SW 1271 (cell line): ENCODE measurements around the gene PLAAT2.
A peak's percentile ranks its signal among the peaks of the same experiment; 100 is the strongest.
"Not testable (repeated sequence)": the region's sequence is repeated elsewhere in the genome, so short reads cannot be mapped to it uniquely, and the experiment has no call there.

Source experiments
- DNase-seq, 2 experiments: peaks; one replicate each; lab custom pipeline; 2025; lab: John Stamatoyannopoulos, UW

The PLAAT2 gene

DNA sequence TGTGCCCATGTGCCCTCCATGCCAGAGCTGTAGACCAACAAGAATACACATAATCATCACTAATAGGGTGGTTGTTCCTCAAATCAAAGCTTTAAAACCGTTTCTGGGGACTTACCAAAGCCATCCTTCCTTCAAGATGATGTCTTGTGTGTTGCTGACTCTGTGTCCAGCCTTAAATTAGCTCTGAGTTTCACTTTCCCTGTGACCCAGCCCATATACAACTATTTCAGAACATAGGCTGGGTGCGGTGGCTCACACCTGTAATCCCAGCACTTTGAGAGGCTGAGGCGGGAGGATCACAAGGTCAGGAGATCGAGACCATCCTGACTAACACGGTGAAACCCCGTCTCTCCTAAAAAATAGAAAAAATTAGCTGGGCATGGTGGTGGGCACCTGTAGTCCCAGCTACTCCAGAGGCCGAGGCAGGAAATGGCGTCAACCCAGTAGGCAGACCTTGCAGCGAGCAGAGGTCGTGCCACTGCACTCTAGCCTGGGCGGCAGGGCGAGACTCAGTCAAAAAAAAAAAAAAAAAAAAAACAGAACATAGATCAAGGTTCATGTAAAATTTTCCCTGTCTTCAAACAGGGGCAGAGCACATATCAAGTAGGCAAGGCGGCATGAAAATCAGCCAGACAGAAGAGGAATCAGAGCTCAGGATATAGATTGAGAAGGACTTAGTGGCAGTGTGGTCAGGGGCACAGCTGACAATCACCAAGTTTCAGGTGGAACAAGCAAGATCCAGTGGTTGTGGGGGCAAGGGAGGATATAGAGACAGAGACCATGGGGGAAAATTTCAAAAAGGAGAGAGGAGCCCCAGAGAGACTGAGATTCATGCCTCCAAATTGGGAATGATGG is at the start of gene PLAAT2:
PLAAT2 (minus strand) TSS at position 179 of the 855 bp plus-strand sequence; CDS start at position 124, 55 bp downstream.
- no peak for DNase-seq

DNA sequence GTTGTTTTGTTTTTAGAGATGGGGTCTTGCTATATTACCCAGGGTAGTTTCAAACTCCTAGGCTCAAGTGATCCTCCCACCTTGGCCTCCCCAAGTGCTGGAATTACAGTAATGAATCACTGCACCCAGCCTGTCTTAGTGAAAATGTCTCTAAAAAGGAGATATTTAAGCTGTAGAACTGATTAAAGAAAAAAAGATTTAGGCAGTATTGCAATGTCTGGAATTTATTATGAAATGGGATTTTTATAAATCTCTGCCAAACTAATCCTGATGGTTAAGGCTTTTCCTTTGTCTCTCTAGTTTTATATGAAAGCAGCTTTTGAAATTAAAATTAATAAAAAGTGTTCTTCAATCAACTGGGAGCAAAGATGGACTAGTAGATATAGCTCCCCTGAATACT is 49.0 kb upstream of the PLAAT2 start:
- no peak for DNase-seq

DNA sequence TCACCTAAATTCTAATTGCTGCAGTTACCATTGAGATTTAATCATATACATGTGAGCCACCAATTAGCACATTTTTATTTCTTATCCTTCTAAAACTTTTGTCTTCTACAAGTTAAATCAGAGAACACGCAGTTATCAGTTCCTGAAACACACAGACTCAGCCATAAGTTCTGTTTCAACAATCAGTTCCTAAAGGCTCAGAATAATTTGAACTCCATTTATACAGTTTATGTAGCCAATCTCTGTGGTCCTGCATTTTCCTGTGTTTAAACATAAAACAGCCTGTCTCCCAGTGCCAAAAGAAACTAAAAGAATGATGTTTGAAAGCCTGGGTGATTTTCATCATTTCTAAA is 48.2 kb upstream of the PLAAT2 start:
- no peak for DNase-seq

DNA sequence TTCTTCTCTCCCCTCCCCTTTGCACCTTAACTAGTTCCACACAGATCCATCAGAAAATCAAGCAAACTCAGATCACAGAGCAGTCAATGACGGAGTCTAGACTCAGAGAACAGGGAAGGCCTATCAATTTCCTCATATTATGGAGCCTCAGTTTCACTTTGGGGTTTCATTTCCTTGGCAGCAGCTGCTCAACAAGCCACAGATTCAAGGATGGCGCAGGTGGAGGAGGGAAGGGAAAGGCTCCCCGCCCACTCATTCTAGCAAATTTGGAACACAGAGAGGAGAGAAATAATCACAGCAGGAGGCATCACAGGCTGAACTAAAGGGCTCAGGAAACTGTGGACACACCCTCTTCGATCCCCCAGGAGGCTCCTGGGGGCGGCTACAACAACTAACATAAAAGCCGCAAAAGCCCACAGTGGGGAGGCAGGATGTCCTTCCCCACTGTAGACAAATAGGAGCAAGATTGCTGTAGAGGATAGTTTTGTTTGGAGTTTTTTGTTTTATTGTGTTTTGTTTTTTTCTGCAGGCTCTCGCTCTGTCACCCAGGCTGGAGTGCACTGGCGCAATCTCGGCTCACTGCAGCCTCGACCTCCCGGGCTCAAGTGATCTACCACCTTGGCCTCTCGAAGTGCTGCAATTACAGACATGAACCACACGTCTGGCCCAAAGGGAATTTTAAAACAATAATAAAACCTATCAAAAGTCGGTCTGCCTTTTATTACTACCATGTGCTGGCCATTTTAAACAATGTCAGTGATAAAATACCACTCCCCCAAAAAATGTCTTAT is 47.6 kb upstream of the PLAAT2 start:
- DNase-seq, result no peak

DNA sequence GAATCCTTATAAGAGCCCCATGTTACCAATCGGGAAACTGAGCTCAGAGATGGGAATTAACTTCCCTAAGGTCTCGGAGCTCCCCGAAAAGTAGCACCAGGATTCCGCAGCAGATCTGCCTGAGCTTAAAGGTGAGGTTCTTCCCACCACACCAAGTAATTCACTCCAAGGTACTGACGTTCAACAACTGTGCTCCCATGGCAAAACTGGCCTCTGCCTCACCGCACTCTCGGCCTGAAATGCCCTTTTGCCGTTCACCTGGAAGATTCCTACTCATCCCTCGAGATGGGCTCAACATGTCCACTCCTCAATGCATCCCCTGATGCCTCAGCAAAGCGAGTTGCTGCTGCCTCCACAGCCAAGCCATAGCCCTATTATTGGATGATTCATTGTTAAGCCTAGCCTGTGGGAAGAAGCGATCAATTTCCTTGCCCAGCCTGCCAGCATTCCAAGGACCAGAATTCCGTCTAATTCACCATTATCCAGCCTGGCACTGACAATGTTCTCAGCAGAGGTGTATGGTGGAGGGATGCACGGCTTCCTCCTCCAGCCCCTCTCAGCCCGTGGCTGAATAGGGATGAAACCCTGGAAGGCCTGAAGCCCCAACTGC is 46.9 kb upstream of the PLAAT2 start:
- DNase-seq, result no peak

DNA sequence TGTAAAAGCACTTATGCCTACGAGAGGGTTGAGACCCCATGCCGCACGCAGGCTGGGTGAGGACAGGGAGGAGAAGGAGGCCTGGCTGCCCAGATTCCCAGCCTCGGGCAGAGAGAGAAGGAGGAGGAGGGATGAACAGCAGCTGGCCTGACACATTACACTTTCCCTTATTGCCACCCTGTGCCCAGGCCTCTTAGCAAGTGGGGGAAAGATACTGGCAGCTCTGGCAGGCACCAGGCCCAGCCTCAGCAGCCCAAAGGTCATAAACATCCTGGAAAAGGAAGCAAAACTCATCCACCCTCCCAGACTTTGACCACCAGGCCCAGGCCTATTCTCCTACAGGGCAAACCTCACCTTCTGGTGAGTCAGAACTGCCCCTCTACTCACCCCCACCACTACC is 46.4 kb upstream of the PLAAT2 start:
- no peak for DNase-seq

DNA sequence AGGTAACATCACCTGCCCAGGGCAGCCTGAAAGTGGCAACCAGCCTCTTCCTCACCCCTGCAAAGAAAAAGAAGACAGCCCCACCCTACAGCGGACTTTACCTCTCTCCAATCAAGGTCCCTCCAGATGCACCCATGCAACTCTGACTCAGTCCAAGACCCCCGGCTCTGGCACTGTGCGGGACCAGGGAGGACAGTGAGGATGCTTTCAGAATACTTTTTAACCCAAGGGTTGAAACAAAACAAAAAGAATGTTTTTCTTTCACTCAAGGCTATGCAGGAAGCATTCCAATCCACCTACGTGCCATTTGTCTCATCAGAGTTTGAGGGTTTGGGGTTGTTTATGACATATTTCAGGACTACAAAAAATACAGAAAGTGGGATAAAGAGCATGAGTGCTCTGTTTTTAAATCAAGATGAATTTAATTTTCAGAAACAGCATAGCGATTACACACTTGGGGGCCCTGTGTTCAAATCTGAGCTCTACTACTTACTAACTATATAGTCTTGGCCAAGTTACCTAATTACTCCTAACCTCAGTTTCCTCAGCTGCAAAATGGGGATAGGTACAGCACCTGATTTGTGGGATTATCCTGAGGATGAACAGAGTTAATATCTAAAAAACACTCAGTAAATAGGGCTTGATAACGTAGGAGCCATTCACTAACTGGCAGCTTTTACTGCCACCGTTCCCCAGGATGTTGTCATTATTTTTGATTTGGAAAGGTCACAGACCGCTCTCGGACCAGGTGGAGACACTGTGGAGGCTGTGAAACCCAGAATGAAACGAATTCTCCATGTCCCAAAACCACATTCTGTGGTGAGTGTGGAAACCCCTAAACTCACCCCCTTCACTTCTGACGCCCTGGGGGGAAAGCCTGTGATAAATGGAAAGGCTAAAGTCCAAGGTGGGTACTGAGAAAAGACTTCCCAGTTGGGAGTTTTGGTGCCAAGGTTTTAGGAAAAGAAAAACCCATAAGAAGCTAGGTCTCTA is 45.5 kb upstream of the PLAAT2 start:
- DNase-seq, result no peak

DNA sequence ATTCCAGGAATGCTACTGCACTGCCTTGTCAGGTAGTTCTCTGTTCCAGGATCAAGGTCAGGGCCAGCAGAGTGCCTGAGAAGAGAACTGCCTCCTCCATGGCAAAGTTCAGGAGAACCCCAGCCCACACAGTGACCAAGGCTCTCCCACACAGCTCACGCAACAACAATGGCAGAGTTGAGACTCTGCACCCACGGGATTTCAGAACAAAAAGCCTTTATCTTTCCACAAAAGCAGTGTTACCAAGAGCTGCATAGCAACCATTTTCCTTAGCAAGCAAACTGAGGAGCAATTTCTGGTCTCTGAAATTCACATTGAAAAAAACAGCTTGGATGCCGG is 40.0 kb upstream of the PLAAT2 start:
- no peak for DNase-seq

DNA sequence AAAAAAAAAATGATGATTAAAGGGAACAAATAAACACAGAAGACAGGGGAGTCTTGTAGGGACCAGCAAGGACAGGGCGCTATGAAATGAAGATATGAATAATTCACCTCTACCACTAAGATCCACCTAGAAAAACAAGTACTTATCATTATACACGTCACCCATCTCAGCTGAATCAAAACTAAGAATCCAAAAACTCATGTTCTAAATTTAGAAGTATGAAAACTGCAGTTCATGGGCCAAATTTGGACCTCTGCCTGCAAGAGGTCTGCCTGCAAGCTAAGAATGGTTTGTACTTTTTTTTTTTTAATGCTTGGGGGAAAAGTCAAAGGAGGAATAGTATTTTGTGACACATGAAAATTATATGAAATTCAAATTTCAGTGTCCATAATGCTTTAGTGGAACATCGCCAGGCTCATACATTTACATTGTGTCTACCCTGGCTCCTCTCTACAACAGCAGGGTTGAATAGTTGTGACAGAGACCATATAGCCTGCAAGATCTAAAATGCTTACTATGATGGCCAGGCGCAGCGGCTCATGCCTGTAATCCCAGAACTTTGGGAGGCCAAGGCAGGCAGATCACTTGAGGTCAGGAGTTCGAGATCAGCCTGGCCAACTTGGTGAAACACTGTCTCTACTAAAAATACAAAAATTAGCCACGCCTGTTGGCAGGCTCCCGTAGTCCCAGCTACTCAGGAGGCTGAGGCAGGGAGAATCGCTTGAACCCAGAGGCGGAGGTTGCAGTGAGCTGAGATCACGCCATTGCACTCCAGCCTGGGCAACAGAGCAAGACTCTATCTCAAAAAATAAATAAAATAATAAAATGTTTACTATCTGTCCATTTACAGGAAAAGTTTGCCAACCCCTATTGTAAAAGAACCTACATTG is 39.4 kb upstream of the PLAAT2 start:
- not testable (repeated sequence) for DNase-seq

DNA sequence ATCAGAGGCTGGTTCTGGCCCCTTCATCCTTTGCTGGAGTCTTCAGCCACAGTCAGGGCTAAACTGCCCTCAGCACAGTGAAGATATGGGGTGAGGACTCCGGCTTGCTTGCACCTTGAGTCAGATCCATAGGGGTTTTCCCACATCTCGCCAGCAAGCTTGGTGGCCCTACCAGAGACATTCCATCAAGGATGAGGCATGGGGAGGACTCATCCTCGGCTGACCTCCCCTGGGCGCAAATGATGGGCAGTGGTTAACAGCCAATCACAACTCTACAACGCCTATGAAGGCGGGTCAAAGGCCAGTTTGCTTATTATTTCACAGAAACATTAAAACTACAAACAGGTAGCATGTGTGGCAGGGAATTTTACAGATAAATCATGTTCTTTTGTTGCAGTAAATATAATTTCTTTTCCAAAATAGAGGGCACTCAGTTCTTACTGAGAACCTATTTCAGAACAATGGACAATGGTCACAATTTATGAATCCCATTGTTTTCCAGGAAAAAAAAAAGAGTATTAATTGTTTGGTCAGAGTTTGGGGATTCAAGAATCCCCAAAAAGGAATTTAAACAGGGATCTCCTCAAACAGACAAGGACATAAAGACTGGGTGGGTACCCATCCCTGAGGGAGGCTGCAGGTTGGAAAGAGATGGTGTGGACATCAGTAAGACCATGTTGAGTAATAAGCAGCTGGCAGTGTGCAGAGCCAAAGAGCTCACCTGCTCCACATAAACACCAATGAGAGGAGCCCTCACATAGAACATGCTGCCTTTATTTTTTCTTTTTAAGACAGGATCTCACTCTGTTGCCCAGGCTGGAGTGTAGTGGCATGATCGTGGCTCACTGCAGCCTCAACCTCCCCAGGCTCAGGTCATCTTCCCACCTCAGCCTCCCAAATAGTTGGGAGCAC is 36.3 kb upstream of the PLAAT2 start:
- peak; percentile 18 to 19 for DNase-seq

DNA sequence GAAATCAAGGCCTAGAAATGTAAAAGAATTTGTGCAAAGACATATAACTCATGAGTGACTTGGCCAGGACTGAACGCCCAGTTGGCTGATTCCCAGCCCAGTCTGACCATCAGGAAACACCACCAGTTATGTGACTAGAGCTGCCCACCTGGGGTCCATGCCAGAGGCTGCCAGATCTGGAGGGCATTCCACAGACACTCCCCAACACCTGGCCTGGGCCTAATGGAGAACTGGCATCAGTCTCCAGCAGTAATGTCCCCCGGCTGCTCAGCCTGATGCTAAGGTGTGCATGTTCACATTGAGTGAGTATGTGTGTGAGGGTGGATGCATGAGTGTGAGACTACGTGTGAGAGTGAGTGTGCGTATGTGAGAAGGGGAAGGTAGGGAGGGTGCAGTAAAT is 35.4 kb upstream of the PLAAT2 start:
- no peak for DNase-seq

DNA sequence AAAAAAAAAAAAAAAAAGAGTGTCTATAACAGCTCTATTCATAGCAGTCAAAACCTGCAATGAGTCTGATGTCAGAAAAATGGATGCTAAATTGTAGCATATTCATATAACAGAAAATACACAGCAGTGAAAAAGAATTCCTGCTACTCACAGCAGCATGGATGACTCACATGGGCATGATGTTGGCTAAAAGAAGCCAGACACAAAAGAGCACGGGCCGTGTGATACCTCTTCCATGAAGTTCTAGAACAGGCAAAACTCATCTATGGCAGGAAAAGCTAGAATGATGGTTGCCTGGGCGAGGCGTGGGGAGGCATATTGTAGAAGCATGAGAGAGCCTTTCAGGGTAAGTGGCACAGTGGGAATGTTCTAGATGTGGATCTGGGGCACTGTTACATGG is 32.1 kb upstream of the PLAAT2 start:
- DNase-seq, result no peak

DNA sequence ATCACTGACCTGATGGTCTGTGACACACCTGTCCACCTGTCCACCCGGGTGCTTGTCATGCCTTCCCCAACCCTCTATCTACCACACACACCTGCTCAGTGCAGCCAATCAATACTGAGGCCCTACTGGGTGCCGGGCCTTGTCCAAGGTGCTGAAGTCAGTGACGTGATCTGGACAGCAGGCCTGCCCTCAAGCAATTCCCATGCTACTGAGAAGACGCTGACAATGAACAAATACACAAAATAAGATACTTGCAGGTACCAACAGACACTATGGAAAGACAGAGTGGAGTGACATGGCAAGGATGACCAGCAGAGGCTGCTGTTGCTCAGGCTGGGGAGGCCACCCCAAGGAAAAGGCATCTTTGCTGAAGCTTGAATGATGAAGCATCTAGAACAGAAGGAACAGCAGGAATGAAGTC is 29.8 kb upstream of the PLAAT2 start:
- DNase-seq, result peak in 1 of 2 experiments; percentile 21

DNA sequence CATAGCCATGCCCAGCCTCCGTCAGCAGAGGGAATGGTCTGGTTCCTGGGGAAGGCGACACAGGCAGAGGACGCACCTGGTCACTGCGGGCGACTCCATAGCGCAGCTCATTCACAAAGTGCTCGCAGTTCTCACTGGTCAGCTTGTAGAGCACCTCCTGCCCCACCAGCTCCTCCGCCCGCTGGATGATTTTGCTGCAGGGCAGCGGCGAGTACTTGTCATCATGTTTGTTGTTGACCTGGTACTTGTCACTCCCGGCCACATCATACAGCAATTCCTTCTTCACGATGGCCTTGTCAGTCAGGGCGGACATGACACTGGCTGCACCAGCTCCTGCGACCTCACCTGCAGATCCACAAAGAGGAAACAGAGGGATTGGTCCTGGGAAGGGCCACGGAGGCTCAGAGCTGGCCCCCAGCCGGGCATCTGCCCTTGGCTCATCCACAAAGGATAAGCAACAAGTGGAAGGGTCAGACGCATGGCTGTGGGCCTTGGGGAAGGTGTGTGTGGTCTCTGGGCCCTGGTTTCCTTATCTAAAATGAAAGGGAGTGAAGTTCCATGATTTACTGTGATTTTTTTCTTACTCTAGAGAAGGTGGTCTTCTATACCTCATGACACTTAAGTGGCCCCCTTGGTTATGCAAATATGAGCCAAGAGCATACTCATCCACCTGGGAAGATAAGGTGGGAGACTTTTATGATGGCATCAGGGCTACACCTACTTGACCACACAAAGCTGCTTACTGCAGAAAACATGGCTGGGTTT is 27.0 kb upstream of the PLAAT2 start:
- no peak for DNase-seq

DNA sequence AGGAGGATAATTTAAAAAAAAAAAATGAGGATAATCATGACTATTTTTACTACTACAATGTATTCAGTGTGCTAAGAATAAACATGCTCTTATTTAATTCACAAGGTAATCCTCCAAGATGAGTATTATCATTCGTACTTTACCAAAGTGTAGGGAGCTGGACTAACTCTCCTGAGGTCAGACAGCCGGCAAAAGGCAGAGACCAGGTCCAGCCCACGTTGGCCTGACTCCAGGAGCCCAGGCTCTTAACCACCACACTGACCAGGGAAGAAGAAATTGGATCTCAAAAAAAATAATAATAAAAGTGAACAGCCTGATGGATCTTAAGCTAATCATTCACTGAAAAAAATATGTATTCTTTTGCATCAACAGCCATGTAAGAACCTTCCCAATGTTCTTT is 25.8 kb upstream of the PLAAT2 start:
- no peak for DNase-seq

DNA sequence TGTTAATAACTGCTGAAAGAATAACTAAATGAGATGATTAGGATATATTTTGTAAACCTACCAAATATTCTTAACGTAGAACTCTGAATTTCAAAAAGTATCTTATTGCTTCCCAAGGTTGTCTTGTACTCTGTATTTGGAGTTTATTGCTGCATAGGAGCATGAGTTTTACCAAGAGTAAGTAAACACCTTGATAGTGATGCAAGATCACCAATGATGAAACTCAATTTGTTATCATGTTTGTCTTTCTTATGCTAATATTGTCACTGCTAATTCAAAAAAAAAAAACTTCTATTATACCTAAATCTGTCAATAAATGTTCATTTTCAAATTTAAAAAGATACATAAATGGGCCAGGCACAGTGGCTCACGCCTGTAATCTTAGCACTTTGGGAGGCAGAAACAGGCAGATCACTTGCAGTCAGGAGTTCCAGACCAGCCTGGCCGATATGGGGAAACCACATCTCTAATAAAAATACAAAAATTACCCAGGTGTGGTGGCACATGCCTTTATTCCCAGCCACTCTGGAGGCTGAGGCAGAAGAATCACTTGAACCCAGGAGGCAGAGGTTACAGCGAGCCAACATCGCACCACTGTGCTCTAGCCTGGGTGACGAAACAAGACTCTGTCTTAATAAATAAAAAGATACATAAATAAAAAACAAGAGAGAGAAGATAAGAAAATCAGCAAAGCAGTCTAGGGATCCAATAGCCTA is 23.4 kb upstream of the PLAAT2 start:
- no peak for DNase-seq

DNA sequence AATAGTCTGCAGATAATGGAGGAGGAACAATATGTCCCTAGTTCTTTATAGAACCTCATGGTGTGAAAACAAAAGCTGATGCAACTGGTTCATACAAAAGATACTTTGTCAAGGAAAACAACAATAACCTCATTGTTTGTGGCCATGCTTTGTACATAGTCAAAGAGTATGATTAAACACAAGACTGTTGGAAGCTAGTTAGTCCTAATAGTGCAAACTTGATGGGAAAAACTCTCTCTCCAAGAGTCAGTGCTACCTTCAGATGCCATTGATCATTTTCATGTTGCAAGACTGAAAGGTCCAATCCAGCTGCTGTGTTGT is 20.1 kb upstream of the PLAAT2 start:
- DNase-seq, result no peak

DNA sequence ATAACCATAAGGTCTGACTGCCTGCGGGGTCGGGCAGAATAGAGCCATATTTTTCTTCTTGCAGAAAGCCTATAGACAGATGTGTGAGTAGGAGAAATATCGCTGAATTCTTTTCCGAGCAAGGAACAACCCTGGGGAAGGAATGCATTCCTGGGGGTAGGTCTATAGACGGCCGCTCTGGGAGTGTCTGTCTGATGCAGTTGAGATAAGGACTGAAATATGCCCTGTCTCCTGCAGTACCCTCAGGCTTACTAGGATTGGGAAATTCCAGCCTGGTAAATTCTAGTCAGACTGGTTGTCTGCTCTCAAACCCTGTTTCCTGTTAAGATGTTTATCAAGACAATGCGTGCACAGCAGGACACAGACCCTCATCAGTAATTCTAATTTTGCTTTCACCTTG is 18.0 kb upstream of the PLAAT2 start:
- DNase-seq, result not testable (repeated sequence)
